Fibroblast of skin of abdomen (primary cell): ENCODE measurements around the gene TMEM150B.

Experiments
- DNase-seq: peaks from one replicate; pipeline ENCODE4 v3.0.0-alpha.2; 2013

The TMEM150B gene

GRCh38 chr19:55354698-55355212 lies 29.6 kb upstream of the TMEM150B start, which contains the start of gene COX6B2:
COX6B2 (minus strand) TSS chr19:55354719; CDS start chr19:55354521, 198 bp downstream.
- no peak for DNase-seq

- DNase-seq = peak; percentile 50
Measured at GRCh38 chr19:55353803-55354697, 28.9 kb upstream of the TMEM150B start.

GRCh38 chr19:55353356-55353802 lies 28.2 kb upstream of the TMEM150B start:
- no peak for DNase-seq

- DNase-seq = no peak
Measured at GRCh38 chr19:55352549-55353145, 27.5 kb upstream of the TMEM150B start.

GRCh38 chr19:55352040-55352439 lies 26.9 kb upstream of the TMEM150B start:
- no peak for DNase-seq

- no peak for DNase-seq
Measured at GRCh38 chr19:55350620-55351315, 25.6 kb upstream of the TMEM150B start.

- no peak for DNase-seq
Measured at GRCh38 chr19:55348317-55349034, 23.3 kb upstream of the TMEM150B start.

- DNase-seq = no peak
Measured at GRCh38 chr19:55347442-55348009, 22.4 kb upstream of the TMEM150B start.

- no peak for DNase-seq
Measured at GRCh38 chr19:55346725-55347441, 21.7 kb upstream of the TMEM150B start.

- DNase-seq = no peak
Measured at GRCh38 chr19:55345818-55346724, 20.9 kb upstream of the TMEM150B start.

GRCh38 chr19:55345101-55345817 lies 20.1 kb upstream of the TMEM150B start:
- DNase-seq = no peak

GRCh38 chr19:55344444-55344843 lies 19.3 kb upstream of the TMEM150B start:
- no peak for DNase-seq

- no peak for DNase-seq
Measured at GRCh38 chr19:55341595-55342531, 16.7 kb upstream of the TMEM150B start.

- DNase-seq = peak; percentile 47
Measured at GRCh38 chr19:55341171-55341588, 16.0 kb upstream of the TMEM150B start.

- no peak for DNase-seq
Measured at GRCh38 chr19:55340784-55341147, 15.6 kb upstream of the TMEM150B start.

GRCh38 chr19:55339889-55340783 lies 15.0 kb upstream of the TMEM150B start:
- DNase-seq = no peak
